Measurements from ENCODE around the gene GLIS1.

Gene GLIS1

GRCh38 chr1:53614231-53615021, 124.5 kb downstream of the GLIS1 start:
- no peak for ATAC-seq

GRCh38 chr1:53608676-53609075, 130.3 kb downstream of the GLIS1 start:
- ATAC-seq = no peak

DNA sequence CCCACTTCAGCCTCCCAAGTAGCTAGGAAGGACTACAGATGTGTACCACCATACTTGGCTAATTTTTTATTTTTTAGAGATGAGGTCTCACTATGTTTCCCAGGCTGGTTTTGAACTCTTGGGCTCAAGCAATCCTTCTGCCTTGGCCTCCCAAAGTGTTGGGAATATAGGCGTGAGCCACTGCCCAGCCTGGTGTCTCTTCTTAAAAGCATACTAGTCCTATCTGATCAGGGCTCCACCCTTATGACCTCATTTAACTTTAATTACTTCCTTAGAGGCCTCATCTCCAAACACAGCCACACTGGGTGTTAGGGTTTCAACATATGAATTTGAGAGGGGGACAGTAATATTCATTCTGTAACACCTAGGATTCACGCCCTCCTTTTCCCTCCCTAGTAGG, 130.9 kb downstream of the GLIS1 start:
- ATAC-seq = no peak

DNA sequence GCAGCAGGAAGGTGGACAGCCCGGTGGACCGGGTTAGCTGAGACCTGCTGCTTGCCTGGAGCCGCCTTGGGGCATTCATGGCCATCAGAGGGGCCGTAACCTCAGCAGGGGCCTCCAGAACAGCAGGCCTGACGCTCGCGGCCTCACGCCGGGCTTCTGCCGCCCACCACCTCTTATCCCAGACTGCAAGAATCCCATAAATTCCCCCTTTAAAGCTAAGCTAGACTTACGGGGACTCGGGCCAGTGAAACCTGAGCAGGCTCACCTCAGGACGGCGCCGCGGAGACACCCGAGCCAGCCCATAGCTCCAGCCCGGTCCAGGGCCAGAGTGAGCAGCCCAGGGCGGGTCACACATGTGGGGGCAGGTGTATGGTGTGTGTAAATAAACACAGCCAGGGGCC, 132.3 kb downstream of the GLIS1 start:
- no peak for ATAC-seq

GRCh38 chr1:53606197-53606596, 132.8 kb downstream of the GLIS1 start:
- ATAC-seq = no peak

DNA sequence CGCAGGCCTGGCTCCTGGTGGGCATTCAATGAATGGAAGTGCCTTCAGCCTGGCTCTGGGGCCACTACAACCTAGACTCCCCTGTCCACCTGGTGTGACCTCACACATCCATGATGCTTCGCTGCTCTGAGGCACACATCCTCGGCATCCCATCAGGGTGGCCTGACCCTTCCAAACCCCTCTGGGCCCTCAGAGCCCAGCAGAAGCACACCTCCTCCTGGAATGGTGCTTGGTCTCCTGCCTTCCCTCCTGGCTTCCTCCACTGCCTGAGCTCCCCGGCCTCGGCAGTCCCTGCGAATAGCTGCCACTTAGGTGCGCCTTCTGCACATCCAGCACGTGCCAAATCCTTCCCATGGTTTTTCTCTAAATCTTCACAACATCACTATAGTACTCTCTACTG, 133.8 kb downstream of the GLIS1 start:
- ATAC-seq = no peak

DNA sequence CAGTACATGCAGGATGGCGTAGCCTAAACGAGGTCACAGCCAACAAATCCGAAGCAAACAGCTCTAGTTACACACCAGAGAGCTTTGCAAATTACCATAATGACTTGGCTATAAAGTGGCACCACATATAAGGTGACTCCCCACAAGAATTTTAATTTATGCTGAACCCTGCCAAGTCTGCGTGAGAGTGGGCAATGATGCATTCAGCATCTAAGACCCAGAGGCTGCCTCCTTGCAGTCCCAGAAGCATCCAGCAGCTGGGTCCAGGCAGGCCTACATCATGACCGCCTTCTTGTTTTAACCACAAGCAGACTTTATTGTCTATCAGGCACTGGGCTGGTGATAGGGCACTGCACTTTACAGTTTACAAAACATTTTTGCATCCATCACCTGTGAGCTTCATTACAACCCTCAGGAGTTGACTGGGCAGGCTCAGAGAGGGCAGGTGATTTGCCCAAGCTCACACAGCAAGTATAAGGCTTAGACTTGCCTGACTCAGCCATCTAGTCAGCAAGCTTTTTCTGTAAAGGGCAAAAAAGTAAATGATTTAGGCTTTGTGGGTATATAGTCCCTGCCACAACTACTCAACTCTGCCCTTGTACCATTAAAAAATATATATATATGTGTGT, 134.6 kb downstream of the GLIS1 start:
- ATAC-seq = no peak

DNA sequence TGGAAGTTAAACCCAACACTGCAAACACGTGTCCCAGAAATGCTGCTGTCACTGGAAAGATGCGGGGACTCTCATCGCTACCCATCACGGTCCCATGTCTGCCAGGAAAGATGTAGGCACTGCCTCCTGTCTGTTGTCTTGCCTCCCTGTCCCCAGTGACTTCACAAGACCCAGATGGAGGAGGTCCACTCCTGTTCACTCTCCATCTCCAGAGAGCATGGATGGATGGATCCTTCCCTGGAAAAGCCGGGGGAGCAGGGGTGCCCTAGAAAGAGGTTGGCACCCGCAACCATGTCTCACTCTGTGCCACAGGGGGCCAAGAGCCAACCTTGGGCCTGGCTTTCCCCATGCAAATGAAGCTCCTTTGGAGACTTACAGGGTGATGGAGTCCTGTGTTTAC, 135.5 kb downstream of the GLIS1 start:
- no peak for ATAC-seq

DNA sequence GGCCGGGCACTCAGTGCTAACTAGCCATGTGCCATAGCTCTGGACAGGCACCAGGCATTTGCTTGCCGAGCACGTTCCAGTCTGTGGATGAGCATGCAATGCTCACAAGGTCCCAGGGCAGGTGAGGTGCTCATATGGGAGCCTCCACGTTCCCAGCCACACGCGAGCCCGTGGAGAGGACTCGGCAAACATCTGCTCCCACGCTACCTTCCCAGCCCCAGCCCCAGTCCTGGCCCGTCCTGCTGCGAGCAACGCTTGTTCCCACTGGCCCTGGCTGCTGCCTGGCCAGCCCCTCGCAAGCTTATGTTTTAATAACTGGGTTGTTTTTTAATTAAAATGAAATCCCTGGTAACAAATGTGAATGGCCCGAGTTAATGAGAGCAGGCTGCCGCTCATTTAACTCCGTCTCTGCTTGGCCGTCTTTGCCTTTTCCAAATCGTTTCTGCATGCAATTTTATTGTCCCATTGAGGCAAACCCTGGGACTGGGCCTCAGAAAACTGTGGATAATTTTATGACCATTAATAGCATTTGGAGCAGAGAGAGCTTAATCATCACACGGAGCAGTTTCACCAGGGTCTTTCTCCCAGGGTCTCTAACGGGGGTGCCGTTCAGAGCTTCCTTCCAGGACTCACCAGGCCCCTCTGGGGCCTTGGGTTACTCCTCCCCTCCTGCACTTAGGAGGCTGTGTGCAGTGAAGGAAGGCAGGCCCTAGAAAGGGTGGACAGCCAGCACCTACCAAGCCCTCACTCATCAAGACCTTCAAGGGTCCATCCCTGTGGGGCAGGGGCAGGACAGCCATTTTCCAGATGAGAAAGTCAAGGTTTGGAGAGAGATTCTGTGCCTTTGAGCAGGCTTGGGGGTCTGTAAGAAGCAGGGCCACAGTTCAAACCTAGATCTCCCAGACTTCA, 136.8 kb downstream of the GLIS1 start:
- ATAC-seq = no peak

- ATAC-seq = no peak
Measured at GRCh38 chr1:53601031-53601745, 137.8 kb downstream of the GLIS1 start.

DNA sequence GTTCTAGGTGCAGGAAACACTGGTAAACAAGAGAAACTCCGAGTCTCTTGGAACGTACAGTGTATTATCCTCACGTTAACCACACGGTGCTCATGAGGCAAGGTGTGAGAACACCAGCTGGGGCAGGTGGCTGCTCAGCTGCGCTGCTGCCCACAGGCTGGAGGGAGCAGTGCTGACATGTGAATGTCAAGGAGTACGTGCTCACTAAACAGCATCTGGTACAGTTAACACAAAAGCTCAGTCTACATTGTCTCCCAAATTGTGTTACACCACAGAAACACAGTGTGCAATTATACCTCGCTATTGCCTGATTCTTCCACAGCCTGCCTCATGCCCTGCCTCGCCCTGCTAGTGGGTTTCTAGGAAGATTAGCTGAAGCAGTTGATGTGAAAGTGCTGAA, 138.4 kb downstream of the GLIS1 start:
- ATAC-seq = no peak

DNA sequence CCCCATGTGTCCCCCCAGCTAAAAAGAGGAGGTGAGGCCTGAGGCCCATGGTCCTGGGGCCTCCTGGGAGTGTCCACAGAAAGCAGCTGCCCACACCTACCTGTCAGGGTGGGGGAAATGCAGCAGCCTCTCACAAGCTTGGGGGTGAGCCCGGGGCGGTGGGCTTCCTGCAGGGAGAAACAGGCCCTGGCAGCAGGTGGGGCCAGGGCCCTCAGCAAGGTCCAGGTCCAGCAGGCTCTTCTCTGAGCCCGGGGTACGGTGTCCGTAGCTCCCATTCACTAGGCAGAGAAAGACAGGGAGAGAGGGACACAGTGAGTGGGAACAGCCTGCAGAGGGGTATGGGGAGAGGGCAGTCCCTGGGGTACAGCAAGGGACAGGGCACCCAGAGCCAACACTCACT, 139.0 kb downstream of the GLIS1 start:
- no peak for ATAC-seq

- ATAC-seq = no peak
Measured at GRCh38 chr1:53599481-53599880, 139.5 kb downstream of the GLIS1 start.

- ATAC-seq = no peak
Measured at GRCh38 chr1:53598966-53599365, 140.0 kb downstream of the GLIS1 start.

- ATAC-seq = no peak
Measured at GRCh38 chr1:53595906-53596305, 143.1 kb downstream of the GLIS1 start.

- no peak for ATAC-seq
Measured at GRCh38 chr1:53594391-53595180, 144.4 kb downstream of the GLIS1 start.

DNA sequence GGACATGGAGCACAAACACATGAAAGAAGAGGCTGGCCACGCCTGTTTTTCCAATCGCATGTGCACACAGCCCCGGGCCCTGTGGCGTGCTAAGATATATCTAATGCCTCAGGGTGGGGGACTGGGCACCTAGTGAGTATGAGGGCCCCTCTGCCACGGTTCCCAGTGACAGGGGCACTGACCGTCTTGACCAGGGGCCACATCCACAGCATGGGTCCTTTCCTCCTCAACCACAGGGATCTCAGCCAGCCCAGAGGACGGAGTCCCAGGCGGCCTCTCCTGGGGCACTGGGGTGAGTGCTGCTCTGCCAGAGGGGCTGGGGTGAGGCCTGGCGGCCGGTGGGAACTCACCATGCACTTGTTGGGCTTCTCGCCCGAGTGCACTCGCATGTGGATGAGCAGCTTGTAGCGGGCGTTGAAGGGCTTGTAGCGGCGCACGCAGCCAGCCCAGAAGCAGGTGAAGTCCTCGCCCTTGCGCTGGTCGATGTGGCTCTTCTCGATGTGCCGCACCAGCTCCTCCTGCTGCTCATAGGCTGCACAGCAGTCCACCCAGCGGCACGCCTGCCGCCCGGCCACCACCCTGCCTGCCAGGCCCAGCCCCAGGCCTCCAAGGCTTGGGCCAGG, 145.1 kb downstream of the GLIS1 start:
- no peak for ATAC-seq

- ATAC-seq = no peak
Measured at GRCh38 chr1:53592985-53593757, 145.8 kb downstream of the GLIS1 start.

GRCh38 chr1:53592521-53592982, 146.4 kb downstream of the GLIS1 start:
- ATAC-seq = no peak

- no peak for ATAC-seq
Measured at GRCh38 chr1:53591924-53592323, 147.0 kb downstream of the GLIS1 start.
